Measurements from ENCODE around the gene ZNF181. TPM values are rescaled to one million over a fixed set of nuclear protein-coding genes. Genes with fewer than 3 reads are reported as not detected.

ZNF181 gene
- total and polyA plus RNA-seq, 3 experiments from 2014 or later = 4.5 to 24.7 (median 6.3) TPM

- no peak overlapping the region for H3K4me3 ChIP-seq (ENCODE audit: low read length)
- Mint-ChIP-seq H3K27me3 (peaks cover 28 to 60% of the 10 kb centered on the region in 2 donors), H3K4me1 (no peaks in the 10 kb centered on the region), H3K9me3 (peaks cover 5 to 29% (median 21%) of the 10 kb centered on the region in 5 donors), H3K36me3 (peaks cover 0 to 15% (median 0%) of the 10 kb centered on the region in 3 donors), H3K4me3 (no peak overlapping the region), H3K27ac (no peak overlapping the region)
- H3K27ac ChIP-seq (ENCODE audit: low read depth, low read length) = no peak overlapping the region
- no peaks in the 10 kb centered on the region for H3K4me1 ChIP-seq (ENCODE audit: insufficient read depth, low read length)
- no peaks in the 10 kb centered on the region for H3K36me3 ChIP-seq (ENCODE audit: insufficient read depth, low read length)
- no peaks in the 10 kb centered on the region for H3K27me3 ChIP-seq (ENCODE audit: insufficient read depth, low read length, poor library complexity, severe bottlenecking)
- H3K9me3 ChIP-seq (ENCODE audit: low read length) = peaks cover 7% of the 10 kb centered on the region
- ChIA-PET CTCF (interaction anchor here (0.8 to 3.0 kb wide), 4 partner anchors 9 to 76 kb away, joined by 3 to 30 read pairs (median 4); no protein-coding TSS in a partner anchor), POLR2A (no interaction called here)
- no peak for DNase-seq
These were observed 22.2 kb upstream of the ZNF181 start for GRCh38 chr19:34711890-34712289.

- Mint-ChIP-seq H3K4me1 (no peaks in the 10 kb centered on the region), H3K9me3 (peaks cover 5 to 23% (median 15%) of the 10 kb centered on the region in 5 donors), H3K36me3 (peaks cover 0 to 10% (median 0%) of the 10 kb centered on the region in 3 donors), H3K27me3 (peaks cover 26 to 60% of the 10 kb centered on the region in 2 donors), H3K4me3 (no peak overlapping the region), H3K27ac (no peak overlapping the region)
- DNase-seq = peak; percentile 24 to 72 (median 64)
- Histone ChIP-seq H3K27me3 (ENCODE audit: insufficient read depth, low read length, poor library complexity, severe bottlenecking) (no peaks in the 10 kb centered on the region), H3K27ac (ENCODE audit: low read depth, low read length) (no peak overlapping the region), H3K36me3 (ENCODE audit: insufficient read depth, low read length) (no peaks in the 10 kb centered on the region), H3K9me3 (ENCODE audit: low read length) (peaks cover 7% of the 10 kb centered on the region), H3K4me3 (ENCODE audit: low read length) (no peak overlapping the region), H3K4me1 (ENCODE audit: insufficient read depth, low read length) (no peaks in the 10 kb centered on the region)
- ChIA-PET CTCF (interaction anchor here (0.7 to 3.0 kb wide), 8 partner anchors 9 to 211 kb away, joined by 3 to 30 read pairs (median 3); no protein-coding TSS in a partner anchor), POLR2A (no interaction called here)
These were observed 21.4 kb upstream of the ZNF181 start for GRCh38 chr19:34712395-34713261.

- H3K36me3 Mint-ChIP-seq = peaks cover 0 to 10% (median 0%) of the 10 kb centered on the region in 3 donors
- H3K27me3 Mint-ChIP-seq = peaks cover 26 to 60% of the 10 kb centered on the region in 2 donors
- H3K4me3 Mint-ChIP-seq = no peak overlapping the region
- Histone ChIP-seq H3K36me3 (ENCODE audit: insufficient read depth, low read length) (no peaks in the 10 kb centered on the region), H3K4me1 (ENCODE audit: insufficient read depth, low read length) (no peaks in the 10 kb centered on the region), H3K9me3 (ENCODE audit: low read length) (peaks cover 7% of the 10 kb centered on the region), H3K4me3 (ENCODE audit: low read length) (no peak overlapping the region), H3K27me3 (ENCODE audit: insufficient read depth, low read length, poor library complexity, severe bottlenecking) (no peaks in the 10 kb centered on the region), H3K27ac (ENCODE audit: low read depth, low read length) (no peak overlapping the region)
- no peak overlapping the region for H3K27ac Mint-ChIP-seq
- H3K4me1 Mint-ChIP-seq = no peaks in the 10 kb centered on the region
- CTCF ChIA-PET = interaction anchor here (0.7 to 3.0 kb wide), 7 partner anchors 8 to 212 kb away, joined by 3 to 30 read pairs (median 3); no protein-coding TSS in a partner anchor
- POLR2A ChIA-PET = no interaction called here
- no peak for DNase-seq
- H3K9me3 Mint-ChIP-seq = peaks cover 5 to 20% (median 12%) of the 10 kb centered on the region in 5 donors
These were observed 20.8 kb upstream of the ZNF181 start for GRCh38 chr19:34713262-34713637.

- Mint-ChIP-seq H3K27me3 (peaks cover 23 to 49% of the 10 kb centered on the region in 2 donors), H3K27ac (no peak overlapping the region), H3K4me1 (no peaks in the 10 kb centered on the region), H3K36me3 (peaks cover 0 to 10% (median 0%) of the 10 kb centered on the region in 3 donors), H3K9me3 (peaks cover 5 to 20% (median 12%) of the 10 kb centered on the region in 5 donors), H3K4me3 (no peak overlapping the region)
- Histone ChIP-seq H3K27ac (ENCODE audit: low read depth, low read length) (no peak overlapping the region), H3K9me3 (ENCODE audit: low read length) (peaks cover 7% of the 10 kb centered on the region), H3K4me3 (ENCODE audit: low read length) (no peak overlapping the region), H3K4me1 (ENCODE audit: insufficient read depth, low read length) (no peaks in the 10 kb centered on the region), H3K36me3 (ENCODE audit: insufficient read depth, low read length) (no peaks in the 10 kb centered on the region), H3K27me3 (ENCODE audit: insufficient read depth, low read length, poor library complexity, severe bottlenecking) (no peaks in the 10 kb centered on the region)
- ChIA-PET POLR2A (no interaction called here), CTCF (no interaction called here)
- no peak for DNase-seq
These were observed 18.7 kb upstream of the ZNF181 start for GRCh38 chr19:34715357-34715756.

GRCh38 chr19:34722353-34722752 is 11.7 kb upstream of the ZNF181 start:
- no peaks in the 10 kb centered on the region for H3K4me1 ChIP-seq (ENCODE audit: insufficient read depth, low read length)
- DNase-seq = no peak
- H3K27ac Mint-ChIP-seq = no peak overlapping the region
- H3K4me3 ChIP-seq (ENCODE audit: low read length) = no peak overlapping the region
- no peaks in the 10 kb centered on the region for H3K4me1 Mint-ChIP-seq
- H3K4me3 Mint-ChIP-seq = no peak overlapping the region
- H3K27ac ChIP-seq (ENCODE audit: low read depth, low read length) = no peak overlapping the region
- ChIA-PET CTCF (no interaction called here), POLR2A (no interaction called here)
- no peaks in the 10 kb centered on the region for H3K9me3 ChIP-seq (ENCODE audit: low read length)
- H3K9me3 Mint-ChIP-seq = no peaks in the 10 kb centered on the region
- peaks cover 13 to 41% of the 10 kb centered on the region in 2 donors for H3K27me3 Mint-ChIP-seq
- no peaks in the 10 kb centered on the region for H3K27me3 ChIP-seq (ENCODE audit: insufficient read depth, low read length, poor library complexity, severe bottlenecking)
- no peaks in the 10 kb centered on the region for H3K36me3 Mint-ChIP-seq
- H3K36me3 ChIP-seq (ENCODE audit: insufficient read depth, low read length) = no peaks in the 10 kb centered on the region

GRCh38 chr19:34725400-34725799 is 8.6 kb upstream of the ZNF181 start:
- Mint-ChIP-seq H3K27ac (no peak overlapping the region), H3K4me1 (no peaks in the 10 kb centered on the region), H3K27me3 (peaks cover 19 to 53% of the 10 kb centered on the region in 2 donors), H3K36me3 (no peaks in the 10 kb centered on the region), H3K4me3 (no peak overlapping the region), H3K9me3 (no peaks in the 10 kb centered on the region)
- Histone ChIP-seq H3K9me3 (ENCODE audit: low read length) (no peaks in the 10 kb centered on the region), H3K36me3 (ENCODE audit: insufficient read depth, low read length) (no peaks in the 10 kb centered on the region), H3K27ac (ENCODE audit: low read depth, low read length) (no peak overlapping the region), H3K27me3 (ENCODE audit: insufficient read depth, low read length, poor library complexity, severe bottlenecking) (no peaks in the 10 kb centered on the region), H3K4me1 (ENCODE audit: insufficient read depth, low read length) (no peaks in the 10 kb centered on the region), H3K4me3 (ENCODE audit: low read length) (no peak overlapping the region)
- ChIA-PET CTCF (no interaction called here), POLR2A (no interaction called here)
- DNase-seq = no peak

GRCh38 chr19:34731019-34731829 is 2.8 kb upstream of the ZNF181 start:
- H3K27me3 ChIP-seq (ENCODE audit: insufficient read depth, low read length, poor library complexity, severe bottlenecking) = no peaks in the 10 kb centered on the region

More at GRCh38 chr19:34731019-34731829, 2.8 kb upstream of the ZNF181 start:
- H3K4me1 ChIP-seq (ENCODE audit: insufficient read depth, low read length) = peaks cover 13% of the 10 kb centered on the region
- Mint-ChIP-seq H3K27me3 (peaks cover 13 to 33% of the 10 kb centered on the region in 2 donors), H3K36me3 (peaks cover 9 to 19% (median 14%) of the 10 kb centered on the region in 3 donors), H3K27ac (peak overlapping the region in 1 of 8 donors; percentile 50), H3K4me1 (peaks cover 25 to 32% (median 27%) of the 10 kb centered on the region in 3 donors), H3K4me3 (peak overlapping the region in 3 of 7 donors; percentile 15 to 82 (median 77)), H3K9me3 (peaks cover 0 to 5% (median 0%) of the 10 kb centered on the region in 5 donors)
- CTCF ChIA-PET = no interaction called here
- no peak overlapping the region for H3K4me3 ChIP-seq (ENCODE audit: low read length)
- POLR2A ChIA-PET = no interaction called here
- no peaks in the 10 kb centered on the region for H3K36me3 ChIP-seq (ENCODE audit: insufficient read depth, low read length)
- no peak overlapping the region for H3K27ac ChIP-seq (ENCODE audit: low read depth, low read length)
- no peaks in the 10 kb centered on the region for H3K9me3 ChIP-seq (ENCODE audit: low read length)
- DNase-seq = no peak
